Islet of Langerhans (tissue), 1 donor: Measurements from ENCODE around the gene TXNDC2.

Experiments used
- FAIRE-seq: peaks from one replicate; lab custom pipeline; 2011; peaks lifted over from hg19 to GRCh38; lab: Jason Lieb, UNC

TXNDC2 gene

GRCh38 chr18:9913526-9914333, 28.0 kb downstream of the TXNDC2 start, which contains the start of gene VAPA:
VAPA (plus strand) TSS chr18:9914016; CDS start chr18:9914257, 241 bp downstream.
- FAIRE-seq = no peak

GRCh38 chr18:9914334-9914583, 28.5 kb downstream of the TXNDC2 start:
- FAIRE-seq = no peak

- FAIRE-seq = no peak
Observed at GRCh38 chr18:9914584-9915290, 29.0 kb downstream of the TXNDC2 start.

GRCh38 chr18:9915291-9916076, 29.7 kb downstream of the TXNDC2 start:
- FAIRE-seq = no peak

GRCh38 chr18:9916077-9916639, 30.4 kb downstream of the TXNDC2 start:
- no peak for FAIRE-seq

- FAIRE-seq = no peak
Observed at GRCh38 chr18:9916808-9917207, 31.0 kb downstream of the TXNDC2 start.

GRCh38 chr18:9918016-9918680, 32.4 kb downstream of the TXNDC2 start:
- FAIRE-seq = no peak

GRCh38 chr18:9919564-9920232, 33.9 kb downstream of the TXNDC2 start:
- FAIRE-seq = no peak

- FAIRE-seq = no peak
Observed at GRCh38 chr18:9922592-9923311, 37.0 kb downstream of the TXNDC2 start.

- no peak for FAIRE-seq
Observed at GRCh38 chr18:9924371-9924943, 38.7 kb downstream of the TXNDC2 start.

GRCh38 chr18:9925369-9925768, 39.6 kb downstream of the TXNDC2 start:
- no peak for FAIRE-seq

GRCh38 chr18:9925795-9926194, 40.0 kb downstream of the TXNDC2 start:
- no peak for FAIRE-seq

GRCh38 chr18:9926223-9926894, 40.6 kb downstream of the TXNDC2 start:
- FAIRE-seq = no peak

- FAIRE-seq = no peak
Observed at GRCh38 chr18:9926977-9927376, 41.2 kb downstream of the TXNDC2 start.

- no peak for FAIRE-seq
Observed at GRCh38 chr18:9927392-9928063, 41.8 kb downstream of the TXNDC2 start.

GRCh38 chr18:9928646-9929259, 43.0 kb downstream of the TXNDC2 start:
- no peak for FAIRE-seq

- no peak for FAIRE-seq
Observed at GRCh38 chr18:9930299-9930884, 44.6 kb downstream of the TXNDC2 start.

GRCh38 chr18:9931146-9931545, 45.4 kb downstream of the TXNDC2 start:
- no peak for FAIRE-seq

- no peak for FAIRE-seq
Observed at GRCh38 chr18:9931678-9932077, 45.9 kb downstream of the TXNDC2 start.
